ENCODE results near the gene TMEM252.

DNA sequence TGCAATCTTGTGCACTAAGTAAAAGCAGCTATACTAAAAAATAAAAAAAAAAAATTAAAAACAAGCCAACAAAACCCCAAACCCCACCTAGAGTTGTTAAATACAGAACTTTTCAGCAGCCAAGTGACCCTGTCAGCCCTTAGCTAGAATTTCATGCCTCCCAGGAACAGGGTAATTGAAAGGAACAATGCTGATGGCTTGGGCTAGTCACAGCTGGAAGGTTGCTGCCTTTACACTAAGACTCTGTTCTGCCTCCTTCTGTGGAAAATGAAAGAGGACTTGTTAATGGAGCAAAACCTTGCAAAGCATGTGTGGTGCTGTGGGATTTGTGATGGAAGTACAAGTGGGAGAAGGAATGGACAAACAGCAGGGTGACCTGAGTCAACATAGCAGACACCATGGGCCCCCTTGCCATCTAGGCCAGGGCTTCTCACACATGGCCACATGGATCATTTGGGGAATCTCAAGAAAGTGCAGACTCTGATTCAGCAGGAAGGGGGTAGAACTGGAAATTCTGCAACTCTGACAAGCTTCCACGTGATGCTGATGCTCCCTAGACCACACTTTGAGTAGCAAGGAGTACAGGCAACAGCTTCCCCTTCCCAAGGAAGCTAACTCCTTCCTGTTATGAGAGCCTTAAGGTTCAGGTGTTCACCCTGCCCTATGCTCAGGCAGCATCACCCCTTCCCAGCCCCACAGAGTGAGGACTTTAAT lies 14.9 kb upstream of the TMEM252 start:
- no peak for TF ChIP-seq ZFP3 (CRISPR knock-in tag; IDR thresholded peaks at IDR 0.05)
- TF ChIP-seq ARNTL (CRISPR knock-in tag; IDR thresholded peaks at IDR 0.05; ENCODE audit: borderline replicate concordance, low read depth): no peak
- TF ChIP-seq, protein P1, sequence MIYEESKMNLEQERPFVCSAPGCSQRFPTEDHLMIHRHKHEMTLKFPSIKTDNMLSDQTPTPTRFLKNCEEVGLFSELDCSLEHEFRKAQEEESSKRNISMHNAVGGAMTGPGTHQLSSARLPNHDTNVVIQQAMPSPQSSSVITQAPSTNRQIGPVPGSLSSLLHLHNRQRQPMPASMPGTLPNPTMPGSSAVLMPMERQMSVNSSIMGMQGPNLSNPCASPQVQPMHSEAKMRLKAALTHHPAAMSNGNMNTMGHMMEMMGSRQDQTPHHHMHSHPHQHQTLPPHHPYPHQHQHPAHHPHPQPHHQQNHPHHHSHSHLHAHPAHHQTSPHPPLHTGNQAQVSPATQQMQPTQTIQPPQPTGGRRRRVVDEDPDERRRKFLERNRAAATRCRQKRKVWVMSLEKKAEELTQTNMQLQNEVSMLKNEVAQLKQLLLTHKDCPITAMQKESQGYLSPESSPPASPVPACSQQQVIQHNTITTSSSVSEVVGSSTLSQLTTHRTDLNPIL (CRISPR knock-in tag; IDR thresholded peaks at IDR 0.05; ENCODE audit: low read depth): no peak
- TF ChIP-seq, protein P2, sequence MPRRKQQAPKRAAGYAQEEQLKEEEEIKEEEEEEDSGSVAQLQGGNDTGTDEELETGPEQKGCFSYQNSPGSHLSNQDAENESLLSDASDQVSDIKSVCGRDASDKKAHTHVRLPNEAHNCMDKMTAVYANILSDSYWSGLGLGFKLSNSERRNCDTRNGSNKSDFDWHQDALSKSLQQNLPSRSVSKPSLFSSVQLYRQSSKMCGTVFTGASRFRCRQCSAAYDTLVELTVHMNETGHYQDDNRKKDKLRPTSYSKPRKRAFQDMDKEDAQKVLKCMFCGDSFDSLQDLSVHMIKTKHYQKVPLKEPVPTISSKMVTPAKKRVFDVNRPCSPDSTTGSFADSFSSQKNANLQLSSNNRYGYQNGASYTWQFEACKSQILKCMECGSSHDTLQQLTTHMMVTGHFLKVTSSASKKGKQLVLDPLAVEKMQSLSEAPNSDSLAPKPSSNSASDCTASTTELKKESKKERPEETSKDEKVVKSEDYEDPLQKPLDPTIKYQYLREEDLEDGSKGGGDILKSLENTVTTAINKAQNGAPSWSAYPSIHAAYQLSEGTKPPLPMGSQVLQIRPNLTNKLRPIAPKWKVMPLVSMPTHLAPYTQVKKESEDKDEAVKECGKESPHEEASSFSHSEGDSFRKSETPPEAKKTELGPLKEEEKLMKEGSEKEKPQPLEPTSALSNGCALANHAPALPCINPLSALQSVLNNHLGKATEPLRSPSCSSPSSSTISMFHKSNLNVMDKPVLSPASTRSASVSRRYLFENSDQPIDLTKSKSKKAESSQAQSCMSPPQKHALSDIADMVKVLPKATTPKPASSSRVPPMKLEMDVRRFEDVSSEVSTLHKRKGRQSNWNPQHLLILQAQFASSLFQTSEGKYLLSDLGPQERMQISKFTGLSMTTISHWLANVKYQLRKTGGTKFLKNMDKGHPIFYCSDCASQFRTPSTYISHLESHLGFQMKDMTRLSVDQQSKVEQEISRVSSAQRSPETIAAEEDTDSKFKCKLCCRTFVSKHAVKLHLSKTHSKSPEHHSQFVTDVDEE (CRISPR knock-in tag; IDR thresholded peaks at IDR 0.05): no peak
